Adipose tissue (tissue), 3 donors: Measurements from ENCODE around the gene PDZRN4. TPM values are rescaled to one million over a fixed set of nuclear protein-coding genes. Genes with fewer than 3 reads are reported as not detected.

Source experiments
- H3K27ac ChIP-seq: one replicate; pipeline ENCODE4 v1.5.1; 2013; ENCODE audit warnings: low read depth, low read length
- WGBS, 3 donors: extraction: QIAGEN DNeasy Blood & Tissue Kit; methylation state at CpG; one replicate each; pipeline ENCODE4 v1.1.7; 2013; 5-methylcytosine and 5-hydroxymethylcytosine counted together
- polyA plus RNA-seq, 3 donors: library from polyadenylated mRNA; stranded (reverse); fragments of 200-250 nt; gene quantifications; one replicate each; pipeline ENCODE4 v1.2.3, GENCODE V29; 2013
- donor health status: healthy with polysubstance abuse.
- donor health status: Bipolar disorder and iron deficiency.
- donor health status: healthy.

PDZRN4 gene
- polyA plus RNA-seq, 3 donors: 0.03 to 1.2 (median 0.42) TPM

DNA sequence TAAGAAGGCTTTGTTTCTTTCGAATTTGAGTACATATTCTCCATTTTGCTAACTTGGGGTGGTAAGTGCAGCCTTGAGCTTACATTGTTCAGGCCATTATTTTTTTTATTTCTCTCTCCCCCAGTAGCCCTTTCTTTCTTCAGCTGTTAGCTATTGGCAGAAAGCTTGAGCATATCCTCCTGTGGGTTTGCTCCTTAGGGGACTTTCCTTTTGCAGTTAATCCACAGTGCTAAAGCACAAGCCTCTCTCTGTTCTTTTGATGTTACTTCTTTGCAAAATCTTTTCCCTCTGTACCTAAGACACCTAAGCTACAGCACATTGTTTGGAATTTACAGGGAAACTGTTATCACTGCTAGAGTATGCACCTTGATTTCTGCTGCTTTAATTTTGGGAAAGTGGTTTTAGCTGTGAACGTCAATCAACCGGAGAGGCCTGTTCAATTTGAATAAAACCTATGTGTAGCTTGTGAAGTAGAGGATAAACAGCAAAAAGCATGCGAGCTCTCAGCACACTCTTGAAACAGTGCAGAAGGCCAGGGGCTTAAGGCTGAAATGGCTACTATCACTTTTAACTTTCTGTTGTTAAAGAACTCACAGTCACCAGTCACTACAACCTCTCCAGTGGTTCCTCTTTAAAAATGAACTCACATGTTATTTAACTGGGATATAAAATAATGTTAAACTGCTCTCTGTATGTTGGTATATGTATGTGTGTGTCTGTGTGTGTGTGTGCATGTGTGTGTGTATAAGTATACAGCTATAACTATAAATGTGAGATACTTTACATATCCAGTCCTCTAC lies 139.2 kb downstream of the PDZRN4 start:
- 54 to 58% (median 56%) methylated on average over 4 of the region's 4 CpGs for WGBS, 3 donors

DNA sequence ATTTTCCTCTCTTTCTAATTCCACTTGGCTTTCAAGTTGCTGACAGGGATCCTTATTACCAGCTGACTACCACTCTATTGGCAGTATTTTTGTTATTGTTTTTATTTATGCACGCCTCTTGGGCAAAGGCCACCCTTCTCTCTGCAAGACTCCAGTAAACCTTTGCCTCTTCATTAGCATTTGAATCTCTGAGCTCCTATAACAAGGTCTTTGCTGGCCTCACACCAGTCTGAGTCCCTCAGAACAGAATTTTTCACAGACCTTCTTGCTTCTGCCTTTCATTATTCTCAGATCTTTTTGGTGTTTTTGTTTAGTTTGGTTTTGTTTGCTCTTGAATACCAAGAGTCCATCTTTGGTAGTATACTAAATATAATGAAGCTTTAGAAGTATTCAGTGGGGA lies 145.9 kb downstream of the PDZRN4 start:
- no peak overlapping the region for H3K27ac ChIP-seq
- WGBS, 3 donors: 67 to 96% (median 88%) methylated on average over 1 of the region's 1 CpG

More for the DNA sequence above, 139.2 kb downstream of the PDZRN4 start:
- H3K27ac ChIP-seq: no peak overlapping the region

DNA sequence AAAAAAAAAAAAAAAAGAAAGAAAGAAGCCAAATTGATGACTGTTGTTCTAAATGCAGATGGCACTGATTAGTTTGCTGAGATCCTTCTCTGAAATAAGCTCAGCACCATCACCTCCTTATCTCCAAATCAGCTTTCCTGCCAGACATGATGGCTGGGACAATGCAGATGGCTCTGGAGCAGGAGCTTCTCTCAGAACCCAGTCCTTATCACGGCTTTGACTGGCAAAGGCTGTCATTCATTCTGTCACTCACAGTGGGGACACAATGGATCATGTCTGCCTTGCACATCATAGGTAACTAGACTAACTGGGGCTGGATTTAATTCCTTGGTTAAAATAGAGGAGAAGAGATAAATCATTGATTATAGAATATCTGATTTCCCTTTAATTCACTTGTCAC lies 146.3 kb downstream of the PDZRN4 start:
- H3K27ac ChIP-seq: no peak overlapping the region
- 24 to 75% (median 67%) methylated on average over 1 of the region's 1 CpG for WGBS, 3 donors

- WGBS, 3 donors: 33 to 69% (median 62%) methylated on average over 3 of the region's 3 CpGs
Measured at GRCh38 chr12:41336041-41336549, 148.0 kb downstream of the PDZRN4 start.

DNA sequence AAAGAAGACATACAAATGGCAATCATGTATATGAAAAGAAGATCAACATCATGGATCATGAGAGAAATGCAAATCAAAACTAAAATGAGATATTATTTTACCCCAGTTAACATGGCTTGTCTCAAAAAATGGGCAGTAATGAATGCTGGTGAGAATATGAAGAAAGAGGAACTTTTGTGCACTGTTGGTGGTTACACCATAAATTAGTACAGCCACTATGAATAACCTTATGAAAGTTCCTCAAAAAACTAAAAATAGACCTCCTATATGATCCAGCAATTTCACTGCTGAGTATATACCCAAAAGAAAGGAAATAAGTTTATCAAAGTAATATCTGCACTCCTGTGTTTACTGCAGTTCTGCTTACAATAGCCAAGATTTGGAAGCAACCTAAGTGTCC lies 151.7 kb downstream of the PDZRN4 start:
- H3K27ac ChIP-seq: no peak overlapping the region

More at GRCh38 chr12:41336041-41336549, 148.0 kb downstream of the PDZRN4 start:
- H3K27ac ChIP-seq: no peak overlapping the region

DNA sequence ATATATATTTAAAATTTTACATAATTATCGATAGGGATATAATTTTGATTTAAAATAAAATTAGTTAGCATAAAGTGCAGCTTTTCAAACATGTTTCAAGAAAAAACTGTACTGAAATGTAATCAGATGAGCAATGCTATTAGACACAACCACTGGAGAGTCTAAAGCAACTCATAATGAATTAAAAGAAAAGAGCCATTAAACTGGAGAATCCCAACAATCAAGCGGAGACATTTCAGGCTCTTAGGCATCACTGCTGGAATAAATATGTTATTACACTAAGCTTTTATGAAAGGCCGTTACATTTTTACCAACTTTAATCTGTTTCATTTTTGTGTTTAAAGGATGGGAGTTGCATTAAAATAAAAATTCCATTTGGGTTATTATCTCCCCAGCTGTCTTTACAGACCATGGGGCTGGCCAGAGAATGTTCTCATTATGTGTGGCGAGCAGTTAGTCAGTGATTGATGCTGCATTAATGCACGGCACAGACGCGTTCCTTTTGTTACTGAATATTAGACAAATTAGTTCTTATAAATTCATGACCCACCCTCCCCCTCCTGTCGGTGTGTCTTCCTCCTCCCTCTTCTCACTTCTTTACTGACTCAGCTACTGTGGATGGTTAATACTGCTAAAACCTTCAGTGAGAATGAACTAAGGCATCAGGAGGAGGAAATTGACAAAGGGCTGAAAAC lies 156.8 kb downstream of the PDZRN4 start:
- WGBS, 3 donors: 50 to 64% (median 60%) methylated on average over 8 of the region's 8 CpGs

DNA sequence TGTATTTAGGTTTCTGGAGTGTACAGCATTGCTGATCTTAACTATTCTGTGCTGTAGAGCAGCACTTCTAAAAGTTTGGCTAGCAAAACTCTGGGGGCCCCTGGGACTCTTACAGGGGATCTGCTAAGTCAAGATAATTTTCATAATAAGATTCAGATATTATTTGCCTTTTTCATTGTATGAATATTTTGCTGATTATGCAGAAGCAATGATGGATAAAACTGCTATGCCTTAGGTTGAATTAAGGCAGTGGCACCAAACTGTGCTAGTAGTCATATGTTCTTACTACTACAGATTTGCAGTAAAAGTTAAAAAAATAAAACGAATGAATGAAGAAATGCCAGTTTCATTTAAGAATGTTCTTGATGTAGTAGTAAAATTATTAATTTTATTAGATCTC lies 160.1 kb downstream of the PDZRN4 start:
- 68 to 84% (median 81%) methylated on average over 1 of the region's 1 CpG for WGBS, 3 donors
- H3K27ac ChIP-seq: no peak overlapping the region

More for the DNA sequence above, 156.8 kb downstream of the PDZRN4 start:
- H3K27ac ChIP-seq: no peak overlapping the region

DNA sequence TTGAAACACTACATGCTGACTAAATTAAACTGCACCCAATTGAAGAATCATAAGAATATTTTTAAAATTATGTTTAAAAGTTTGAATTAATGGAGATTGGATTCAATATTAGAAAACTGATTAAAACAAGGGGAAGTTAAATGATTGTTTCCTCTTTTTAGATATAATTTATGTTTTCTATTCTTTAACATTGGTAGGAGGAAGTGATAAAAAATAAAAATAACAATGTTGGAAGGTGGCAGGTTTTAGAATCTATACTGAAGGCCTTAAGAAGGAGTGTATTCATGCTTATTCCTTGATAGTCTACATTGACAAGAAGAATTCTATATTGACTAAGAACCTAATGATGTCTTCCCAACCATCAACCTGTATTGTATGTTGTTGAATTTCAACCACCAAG lies 168.1 kb downstream of the PDZRN4 start:
- H3K27ac ChIP-seq: no peak overlapping the region

DNA sequence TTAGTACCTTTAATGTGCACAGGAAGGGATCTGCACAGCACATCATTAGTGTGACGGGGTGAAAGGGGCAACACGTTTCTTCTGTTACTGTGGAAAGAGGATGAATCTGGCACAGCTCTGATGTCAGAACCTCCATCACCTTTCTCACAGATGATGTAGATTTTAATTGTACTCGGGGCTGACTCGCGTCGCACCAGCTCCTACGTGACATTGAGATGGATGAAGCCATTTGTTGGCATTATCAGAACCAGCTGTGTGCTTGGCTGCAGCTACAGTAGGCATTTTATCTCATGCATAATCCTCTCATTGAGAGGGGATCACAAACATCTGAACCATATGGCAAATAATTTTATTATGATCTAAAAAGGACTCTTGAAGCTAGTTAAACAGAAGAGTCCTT lies 173.6 kb downstream of the PDZRN4 start:
- WGBS, 3 donors: 74 to 87% (median 81%) methylated on average over 7 of the region's 7 CpGs
- no peak overlapping the region for H3K27ac ChIP-seq

DNA sequence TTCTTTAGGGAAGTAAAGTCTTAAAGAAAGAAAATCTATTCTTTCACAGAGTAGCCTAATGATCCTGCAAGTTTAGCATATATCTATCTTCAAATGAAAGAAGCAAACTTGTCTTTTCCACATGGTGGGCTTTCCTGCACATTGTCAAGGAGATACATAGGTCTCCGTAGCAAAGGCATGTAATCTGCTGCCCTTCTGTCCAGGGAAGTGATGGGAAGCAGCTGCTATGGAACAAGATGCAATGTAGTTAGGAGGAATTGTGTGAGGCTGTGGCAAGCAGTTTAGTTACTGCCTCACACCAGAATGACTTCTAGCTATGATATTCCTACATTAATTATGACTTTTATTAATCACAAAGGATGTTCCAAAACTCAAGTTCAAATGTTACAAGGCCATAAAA lies 174.4 kb downstream of the PDZRN4 start:
- H3K27ac ChIP-seq: no peak overlapping the region
- WGBS, 3 donors: 66 to 73% (median 72%) methylated on average over 1 of the region's 1 CpG

- no peak overlapping the region for H3K27ac ChIP-seq
Measured at GRCh38 chr12:41362931-41363330, 174.8 kb downstream of the PDZRN4 start.

- no peak overlapping the region for H3K27ac ChIP-seq
- 87 to 93% (median 93%) methylated on average over 1 of the region's 1 CpG for WGBS, 3 donors
Measured at GRCh38 chr12:41364211-41364610, 176.1 kb downstream of the PDZRN4 start.

DNA sequence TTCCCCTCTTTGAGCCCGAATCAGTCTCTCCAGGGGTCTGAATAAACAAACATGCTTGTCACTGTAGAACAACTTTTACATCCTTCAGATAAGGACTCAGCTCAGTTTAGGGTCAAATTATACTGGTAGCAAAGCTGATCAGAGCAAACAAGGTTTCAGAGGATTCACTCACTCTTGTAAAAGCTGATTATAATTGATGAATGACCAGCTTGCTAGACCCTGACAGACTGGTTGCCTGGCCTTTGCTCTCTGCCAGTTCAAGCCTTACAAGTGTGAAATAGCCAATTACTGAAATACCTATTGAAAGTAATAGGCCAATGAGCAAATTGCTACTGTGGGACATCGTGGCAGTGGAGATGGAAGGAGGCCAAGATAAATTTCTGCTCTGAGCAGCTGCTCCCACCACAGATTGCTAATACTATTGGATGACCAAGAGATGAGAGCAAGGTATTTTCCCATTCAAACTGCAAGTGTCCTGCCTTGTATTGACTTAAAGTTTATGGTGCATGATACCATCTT lies 177.6 kb downstream of the PDZRN4 start:
- H3K27ac ChIP-seq: no peak overlapping the region
- WGBS, 3 donors: 10 to 45% (median 29%) methylated on average over 2 of the region's 2 CpGs

- no peak overlapping the region for H3K27ac ChIP-seq
- WGBS, 3 donors: 83 to 94% (median 88%) methylated on average over 4 of the region's 4 CpGs
Measured at GRCh38 chr12:41367726-41368405, 179.7 kb downstream of the PDZRN4 start.

DNA sequence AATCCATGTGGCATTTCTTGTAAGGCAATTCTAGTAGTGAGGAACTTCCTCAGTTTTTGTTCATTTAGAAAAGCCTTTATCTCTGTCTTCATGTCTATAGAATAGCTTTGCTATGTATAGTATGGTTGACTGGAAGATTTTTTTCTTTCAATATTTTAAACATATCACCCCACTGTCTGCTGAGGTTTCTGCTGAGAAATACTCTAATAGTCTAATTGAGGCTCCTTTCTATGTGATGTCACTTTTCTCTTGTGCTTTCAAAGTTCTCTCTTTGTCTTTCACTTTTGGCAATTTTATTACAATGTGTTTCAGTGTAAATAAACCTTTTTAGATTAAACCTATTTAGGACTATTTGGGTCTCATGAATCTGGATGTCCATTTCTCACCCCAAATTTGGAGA lies 192.8 kb downstream of the PDZRN4 start:
- no peak overlapping the region for H3K27ac ChIP-seq

DNA sequence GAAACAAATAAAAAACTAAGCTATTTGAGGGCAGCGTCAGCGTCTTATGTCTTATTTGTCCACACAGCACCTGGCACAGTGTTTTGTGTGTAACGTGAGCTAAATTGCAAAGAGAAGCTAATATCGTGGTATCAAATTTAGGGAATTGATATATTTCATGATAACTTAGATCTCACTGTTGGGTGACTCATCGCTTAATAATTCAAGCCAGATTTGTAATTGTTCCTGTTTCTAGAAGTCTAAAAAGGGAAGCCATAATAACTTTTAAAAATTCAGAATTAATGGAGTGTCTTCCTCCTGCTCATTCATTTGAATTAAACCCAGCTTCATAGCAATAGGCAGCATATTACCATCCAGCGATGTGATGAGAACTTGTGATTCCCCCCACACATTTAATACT lies 214.7 kb downstream of the PDZRN4 start:
- 89 to 93% (median 91%) methylated on average over 6 of the region's 6 CpGs for WGBS, 3 donors
- no peak overlapping the region for H3K27ac ChIP-seq

- no peak overlapping the region for H3K27ac ChIP-seq
- 22 to 76% (median 60%) methylated on average over 3 of the region's 3 CpGs for WGBS, 3 donors
Measured at GRCh38 chr12:41407232-41407799, 219.2 kb downstream of the PDZRN4 start.

DNA sequence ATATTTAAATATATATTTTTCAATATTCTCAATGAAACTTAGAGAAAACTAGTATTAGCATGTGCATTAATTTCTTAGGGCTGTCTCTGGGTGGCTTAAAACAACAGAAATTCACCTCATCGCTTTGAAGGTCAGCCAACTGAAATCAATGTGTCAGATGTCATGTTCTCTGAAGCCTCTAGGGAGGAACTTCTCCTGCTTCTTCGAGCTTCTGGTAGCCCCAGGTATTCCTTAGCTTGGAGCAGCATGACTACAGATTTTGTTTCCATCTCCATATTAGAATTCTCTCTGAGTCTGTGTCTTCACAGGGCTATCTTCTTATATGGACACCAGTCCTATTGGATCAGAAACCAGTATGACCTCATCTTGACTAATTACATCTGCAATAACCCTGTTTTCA lies 221.5 kb downstream of the PDZRN4 start:
- 53 to 92% (median 75%) methylated on average over 2 of the region's 2 CpGs for WGBS, 3 donors

DNA sequence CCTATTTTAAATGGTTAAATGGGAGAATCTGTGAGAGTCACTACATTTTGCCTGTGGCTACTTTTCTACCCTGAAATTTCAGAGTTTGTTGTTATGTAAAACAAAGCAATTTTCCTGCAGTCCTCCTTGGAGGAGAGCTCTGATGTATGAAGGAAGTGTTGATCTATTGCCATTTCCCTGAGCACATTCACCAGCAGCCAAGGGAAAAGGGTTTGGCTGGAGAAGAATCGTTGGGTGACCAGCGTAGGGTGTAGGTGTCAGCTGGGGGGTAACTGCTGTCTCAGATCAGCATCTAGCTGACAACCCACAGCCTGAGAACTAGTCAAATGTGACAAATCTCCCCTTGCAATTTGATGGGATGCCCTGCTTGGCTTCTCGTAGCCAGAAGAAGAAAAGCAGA lies 230.5 kb downstream of the PDZRN4 start:
- WGBS, 3 donors: 28 to 52% (median 51%) methylated on average over 3 of the region's 3 CpGs
- H3K27ac ChIP-seq: no peak overlapping the region

More for the DNA sequence above, 221.5 kb downstream of the PDZRN4 start:
- H3K27ac ChIP-seq: no peak overlapping the region
